ENCODE measurements around the gene ZMYND19. TPM values are rescaled to one million over a fixed set of nuclear protein-coding genes. Genes with fewer than 3 reads are reported as not detected.
"Not testable (repeated sequence)": the region's sequence is repeated elsewhere in the genome, so short reads cannot be mapped to it uniquely, and the experiment has no call there.

Gene ZMYND19
- total RNA-seq, 1 donor from 2014 or later = 14.2 TPM

DNA sequence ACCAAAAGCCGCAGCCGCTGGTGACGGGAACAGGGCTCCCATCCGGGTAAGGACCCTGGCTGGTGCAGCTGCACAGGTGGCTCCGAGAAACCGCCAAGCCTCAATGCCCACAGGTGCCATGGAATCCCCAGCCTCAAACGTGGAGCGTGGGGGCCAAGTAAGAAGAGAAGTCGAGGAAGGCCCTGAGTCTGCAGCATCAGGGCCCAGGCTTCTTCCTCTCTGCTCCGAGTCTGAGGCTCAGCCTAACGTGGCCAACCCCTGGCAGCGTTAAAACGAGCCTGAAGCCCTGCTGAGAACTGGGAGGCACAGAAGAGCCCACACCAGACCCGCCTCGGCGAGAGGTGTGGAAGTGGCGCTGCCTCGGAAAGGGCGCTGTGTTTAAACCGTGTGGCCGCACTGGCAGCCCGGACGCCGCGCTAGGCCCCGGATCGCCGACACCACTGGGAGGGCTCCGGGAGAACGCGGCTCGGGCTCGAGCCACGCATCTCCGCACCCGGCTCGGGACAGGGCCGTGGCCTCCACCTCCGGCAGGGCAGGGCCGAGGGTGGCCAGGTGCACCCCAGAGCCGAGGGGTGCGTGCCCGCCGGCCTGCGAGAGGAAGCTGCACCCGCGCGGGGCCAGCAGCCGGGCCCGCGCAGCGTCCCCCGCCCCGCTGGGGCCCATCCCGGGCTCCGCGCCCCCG lies 730 bp downstream of the ZMYND19 start:
- DNase-seq (ENCODE audit: low spot score) = no peak

- DNase-seq (ENCODE audit: low spot score) = no peak
Measured at GRCh38 chr9:137588891-137589290, 1.4 kb downstream of the ZMYND19 start.

- no peak for DNase-seq (ENCODE audit: low spot score)
Measured at GRCh38 chr9:137588311-137588710, 2.0 kb downstream of the ZMYND19 start.

GRCh38 chr9:137586854-137587253 lies 3.5 kb downstream of the ZMYND19 start:
- DNase-seq (ENCODE audit: low spot score) = no peak

DNA sequence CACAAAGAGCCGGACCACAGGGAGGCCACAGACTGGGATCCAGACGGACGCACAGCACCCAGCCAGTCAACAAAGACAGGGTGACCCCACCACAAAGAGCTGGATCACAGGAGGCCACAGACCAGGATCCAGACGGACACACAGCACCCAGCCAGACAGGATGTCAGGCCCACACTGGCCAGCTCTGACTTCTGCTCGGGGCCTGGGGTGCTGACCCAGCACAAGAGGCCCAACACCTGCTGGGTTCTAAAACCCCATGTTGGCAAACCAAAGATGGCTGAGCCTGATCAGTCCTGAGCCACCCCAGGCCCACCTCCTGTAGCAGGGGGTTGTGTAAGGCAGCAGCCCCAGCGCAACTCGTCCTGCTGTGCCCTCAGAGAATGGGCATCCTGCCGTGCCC lies 6.4 kb downstream of the ZMYND19 start:
- no peak for DNase-seq (ENCODE audit: low spot score)

DNA sequence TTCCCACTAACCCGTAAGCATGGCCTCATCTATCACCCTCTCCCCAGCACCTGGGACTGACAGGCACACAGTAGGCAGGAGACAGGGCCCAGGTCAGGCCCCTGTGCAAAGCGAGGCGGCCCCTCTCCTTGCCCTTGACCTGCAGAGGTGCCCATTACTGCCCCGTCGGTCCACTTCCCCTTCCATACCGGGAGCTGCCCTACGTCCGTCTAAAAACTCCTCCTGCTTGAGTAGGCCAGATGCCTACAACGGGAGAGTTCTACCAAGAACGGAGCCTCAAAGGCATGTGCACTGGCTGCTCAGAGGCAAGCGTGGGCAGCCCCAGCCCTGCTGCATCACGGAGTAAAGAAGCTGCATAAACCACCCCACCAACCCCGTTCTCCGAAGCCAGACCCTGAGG lies 7.0 kb downstream of the ZMYND19 start:
- no peak for DNase-seq (ENCODE audit: low spot score)

GRCh38 chr9:137582286-137582860 lies 7.9 kb downstream of the ZMYND19 start:
- DNase-seq (ENCODE audit: low spot score) = no peak

DNA sequence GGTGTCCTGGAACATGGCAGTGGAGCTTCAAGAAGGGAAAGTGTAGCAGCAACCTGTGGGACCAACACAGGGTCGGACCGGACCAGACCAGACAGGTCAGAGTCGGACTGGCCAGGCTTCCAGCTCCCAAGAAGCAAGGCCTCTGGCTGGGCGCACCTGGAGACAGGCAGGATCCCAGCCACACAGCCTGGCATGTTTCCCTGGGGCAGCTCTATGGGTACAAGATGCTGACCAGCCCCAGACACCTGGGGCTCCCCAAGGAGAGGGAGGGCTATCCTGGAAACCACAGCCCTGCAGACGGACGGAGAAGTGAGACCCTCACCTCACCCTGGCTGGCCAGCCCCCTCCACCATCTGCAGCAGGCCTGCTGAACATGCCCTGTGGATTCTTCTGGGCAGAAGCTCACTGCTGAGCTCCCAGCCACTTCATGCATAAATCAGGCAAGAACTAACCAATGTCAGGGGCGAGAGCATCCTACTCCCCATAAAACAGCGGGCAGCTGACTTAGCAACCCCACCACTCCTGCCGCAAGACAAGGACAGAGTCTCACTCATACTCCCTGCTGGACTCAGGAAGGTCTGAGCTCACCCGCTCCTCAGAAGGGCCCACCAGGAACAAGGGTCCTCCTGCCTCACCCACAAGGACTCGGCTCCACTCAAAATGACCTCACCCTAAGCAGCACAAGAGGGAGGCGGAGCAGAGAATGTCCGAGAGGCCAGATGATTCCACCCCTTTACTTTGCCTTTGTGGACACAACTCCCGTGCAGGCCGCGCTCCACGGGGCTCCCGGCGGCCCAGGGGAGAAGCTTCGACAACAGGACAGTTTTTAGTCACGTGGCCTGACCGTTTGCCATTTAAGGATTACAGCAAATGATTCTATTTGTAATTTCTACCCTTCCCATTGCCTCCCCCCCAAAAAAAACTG lies 8.7 kb downstream of the ZMYND19 start:
- DNase-seq (ENCODE audit: low spot score) = no peak

DNA sequence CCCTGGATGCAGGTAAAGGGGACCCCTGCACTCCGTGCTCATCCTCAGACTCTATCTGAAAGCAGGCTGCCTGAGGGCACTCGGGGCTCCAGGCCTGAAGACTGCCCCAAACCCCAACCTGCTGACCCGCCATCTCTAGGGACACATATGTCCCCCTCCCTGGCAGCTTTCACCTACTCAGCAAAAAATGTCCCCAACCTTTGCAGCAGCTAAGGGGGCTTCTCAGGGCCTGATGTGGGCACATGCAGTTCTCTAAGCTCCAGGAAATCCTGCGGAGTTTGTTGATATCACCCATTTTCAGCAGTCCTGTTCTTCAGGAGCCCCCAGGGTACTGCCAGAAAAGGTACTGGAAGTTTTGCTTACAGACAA lies 9.4 kb downstream of the ZMYND19 start:
- DNase-seq (ENCODE audit: low spot score) = no peak

GRCh38 chr9:137580209-137580953 lies 9.9 kb downstream of the ZMYND19 start:
- no peak for DNase-seq (ENCODE audit: low spot score)

DNA sequence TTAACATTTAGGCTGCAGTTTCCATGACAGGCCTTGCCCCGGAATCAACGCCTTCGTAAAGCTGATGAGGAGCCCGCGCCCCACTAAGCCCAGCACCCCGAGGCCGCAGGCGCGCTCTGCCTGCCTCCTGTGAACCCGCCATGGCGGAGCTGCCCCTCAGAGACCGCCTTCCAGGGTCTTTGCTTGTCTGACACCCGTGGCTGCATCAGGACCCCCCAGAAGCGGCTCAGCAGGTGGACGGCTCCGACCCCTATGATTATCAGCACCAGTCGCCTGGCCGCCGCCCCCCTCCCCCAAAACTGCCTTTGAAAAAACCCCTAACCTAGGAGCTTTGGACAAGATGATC lies 11.1 kb downstream of the ZMYND19 start:
- DNase-seq (ENCODE audit: low spot score) = no peak

DNA sequence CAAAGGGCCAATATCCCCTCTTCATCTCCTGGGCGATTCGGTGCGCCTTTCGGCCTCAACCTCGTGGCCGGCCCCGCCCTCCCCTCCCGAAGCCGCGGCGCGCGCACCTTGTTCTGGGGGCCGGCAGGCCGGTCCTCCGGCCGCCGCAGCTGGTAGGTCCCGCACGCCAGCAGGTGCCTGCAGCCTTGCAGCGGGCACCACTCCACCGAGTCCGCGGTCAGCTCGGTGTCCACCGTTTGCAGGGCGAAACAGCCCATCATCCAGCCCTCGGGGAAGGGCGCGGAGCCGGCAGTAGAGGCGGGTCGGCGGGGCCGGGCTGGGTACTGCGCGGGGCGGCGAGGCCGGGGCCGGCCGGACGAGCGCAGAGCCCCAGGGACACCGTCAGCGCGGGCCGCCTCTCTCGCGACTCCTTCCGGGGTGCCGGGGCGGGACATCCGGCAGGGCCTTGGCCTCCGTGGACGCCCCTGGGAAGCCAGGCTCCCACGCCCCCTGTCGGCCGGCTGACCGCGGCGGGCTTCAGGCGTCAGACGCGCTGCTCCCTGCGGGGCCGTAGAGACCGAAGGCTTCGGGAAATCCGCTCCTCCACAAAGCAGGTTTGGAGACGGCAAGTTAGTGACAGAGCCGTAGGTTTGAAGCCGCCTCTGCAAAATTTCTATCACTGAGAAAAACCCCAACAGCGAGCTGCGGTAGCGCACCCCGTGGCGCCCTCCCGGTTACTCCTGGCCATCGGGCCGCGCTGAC lies 11.6 kb downstream of the ZMYND19 start, which contains the start of gene DPH7:
TSS of gene DPH7 (minus strand) at position 408 of the 741 bp plus-strand sequence. CDS start at position 260, 148 bp downstream.
- DNase-seq (ENCODE audit: low spot score) = peak; percentile 95

DNA sequence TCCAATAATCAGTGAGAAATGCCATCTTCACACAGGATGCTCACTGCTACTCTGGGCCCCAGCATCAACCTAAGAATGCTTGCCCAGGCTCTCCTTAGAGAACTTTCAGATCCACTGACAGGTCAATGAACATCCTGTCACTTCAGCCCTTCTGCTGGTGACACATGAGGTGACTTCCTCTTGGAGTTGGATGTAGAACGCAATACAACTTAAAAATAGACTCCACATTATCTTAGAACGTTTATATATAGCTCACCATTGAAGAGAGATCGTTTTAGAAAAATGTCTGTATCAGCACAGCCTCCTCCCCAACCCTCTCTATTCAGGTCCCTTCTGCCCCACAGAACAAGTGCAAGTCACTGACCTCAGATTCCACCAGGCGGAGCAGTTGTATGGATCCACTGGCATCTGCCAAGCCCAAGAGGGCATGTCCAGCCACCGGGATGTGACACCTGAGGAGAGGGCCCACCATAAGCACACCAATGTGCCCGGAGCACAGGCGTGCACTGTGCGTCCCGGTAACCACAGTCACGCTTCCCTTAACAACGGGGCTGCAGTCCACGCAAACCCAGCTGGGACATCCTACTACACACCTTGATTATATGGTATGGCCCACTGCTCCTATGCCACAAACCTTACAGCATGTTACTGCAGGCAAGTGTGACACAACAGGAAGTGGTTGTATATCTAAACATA lies 14.4 kb downstream of the ZMYND19 start:
- DNase-seq (ENCODE audit: low spot score) = no peak

DNA sequence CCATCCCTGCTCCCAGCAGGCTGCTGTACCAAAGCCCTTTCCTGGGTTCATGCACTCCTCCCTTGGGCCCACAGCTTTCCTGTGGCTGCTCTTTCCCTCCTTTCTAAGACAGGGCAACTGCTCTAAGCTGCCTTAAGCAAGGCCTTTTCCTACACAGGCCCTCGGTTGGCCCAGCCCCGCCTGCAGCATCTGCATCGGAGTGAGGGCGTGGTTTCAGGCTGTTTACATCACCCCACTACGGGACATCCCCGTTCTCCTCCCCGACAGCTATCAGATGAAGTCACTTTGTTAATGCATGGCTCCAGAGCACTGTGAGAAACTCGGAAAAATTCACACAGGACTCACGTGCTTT lies 15.0 kb downstream of the ZMYND19 start:
- DNase-seq (ENCODE audit: low spot score) = no peak

GRCh38 chr9:137574192-137574591 lies 16.1 kb downstream of the ZMYND19 start:
- no peak for DNase-seq (ENCODE audit: low spot score)

DNA sequence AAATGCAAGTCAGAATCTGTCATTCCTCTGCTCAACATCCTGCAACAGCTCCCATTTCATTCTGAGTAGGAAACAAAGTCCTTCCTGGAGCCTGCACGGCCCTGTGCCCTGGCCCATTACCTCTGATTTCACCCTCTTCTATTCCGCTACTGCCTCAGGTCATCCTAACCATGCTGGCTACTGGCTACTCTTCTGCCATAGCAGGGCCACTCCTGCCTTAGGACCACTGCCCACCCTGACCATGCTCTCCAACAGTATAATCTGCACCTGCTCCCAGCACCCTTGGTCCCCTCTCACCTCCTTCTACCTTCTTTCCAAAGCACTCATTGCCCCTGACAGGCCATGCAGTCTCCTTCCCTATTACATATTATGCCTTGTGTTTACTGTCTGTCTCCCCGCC lies 19.7 kb downstream of the ZMYND19 start:
- no peak for DNase-seq (ENCODE audit: low spot score)

GRCh38 chr9:137569609-137570203 lies 20.6 kb downstream of the ZMYND19 start:
- no peak for DNase-seq (ENCODE audit: low spot score)

- DNase-seq (ENCODE audit: low spot score) = not testable (repeated sequence)
Measured at GRCh38 chr9:137568445-137568844, 21.9 kb downstream of the ZMYND19 start.

- DNase-seq (ENCODE audit: low spot score) = no peak
Measured at GRCh38 chr9:137564817-137565411, 25.4 kb downstream of the ZMYND19 start.

DNA sequence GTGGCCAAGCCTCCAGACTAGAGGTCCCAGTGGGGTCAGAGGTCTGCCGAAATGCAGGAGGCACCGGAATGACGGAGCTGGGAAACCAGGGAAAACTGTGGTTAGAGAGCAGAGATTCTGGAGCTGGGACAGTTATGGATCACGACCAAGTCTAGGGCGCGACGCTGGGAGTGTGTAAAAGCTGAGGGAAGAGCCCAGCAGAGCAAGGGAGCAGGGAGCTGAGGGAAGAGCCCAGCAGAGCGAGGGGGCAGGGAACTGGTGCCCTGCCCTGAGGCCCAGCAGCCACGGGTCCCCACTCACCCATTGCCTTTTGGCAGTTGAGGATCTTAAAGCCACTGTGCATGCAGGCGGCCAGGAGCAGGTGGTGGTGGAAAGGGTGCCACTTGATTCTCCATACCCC lies 26.2 kb downstream of the ZMYND19 start:
- DNase-seq (ENCODE audit: low spot score) = no peak

Data from umbilical cord (tissue), 2 donors.